ENCODE measurements around the gene APCDD1L.

DNA sequence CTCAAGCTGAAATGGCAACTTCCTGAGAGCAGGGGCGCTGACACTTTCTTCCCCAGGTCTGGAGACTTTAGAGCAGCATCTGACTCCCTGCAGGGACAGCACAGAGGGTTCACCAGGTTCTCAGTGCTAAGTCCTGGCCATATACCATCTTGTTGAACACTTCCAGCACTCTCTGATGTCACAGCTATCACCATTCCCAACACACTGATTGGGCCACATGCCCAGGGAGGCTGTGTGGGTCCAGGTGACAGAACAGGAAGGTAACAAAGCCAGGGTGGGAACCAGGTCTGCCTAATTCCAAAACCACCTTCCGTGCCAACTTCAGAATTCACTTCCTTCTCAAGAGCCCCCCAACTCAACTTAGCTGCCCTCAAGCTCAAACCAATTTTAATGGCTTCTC lies 4.3 kb downstream of the APCDD1L start:
- TF ChIP-seq CEBPB (IDR thresholded peaks at IDR 0.05) (no peak), CREB1 (IDR thresholded peaks at IDR 0.05; ENCODE audit: low read depth) (no peak), EP300 (IDR thresholded peaks at IDR 0.05; ENCODE audit: borderline replicate concordance) (no peak), NFIC (IDR thresholded peaks at IDR 0.05) (no peak)
- TF ChIP-seq, protein P1, sequence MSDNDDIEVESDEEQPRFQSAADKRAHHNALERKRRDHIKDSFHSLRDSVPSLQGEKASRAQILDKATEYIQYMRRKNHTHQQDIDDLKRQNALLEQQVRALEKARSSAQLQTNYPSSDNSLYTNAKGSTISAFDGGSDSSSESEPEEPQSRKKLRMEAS (IDR thresholded peaks at IDR 0.05) = no peak
- TF ChIP-seq, protein P2, sequence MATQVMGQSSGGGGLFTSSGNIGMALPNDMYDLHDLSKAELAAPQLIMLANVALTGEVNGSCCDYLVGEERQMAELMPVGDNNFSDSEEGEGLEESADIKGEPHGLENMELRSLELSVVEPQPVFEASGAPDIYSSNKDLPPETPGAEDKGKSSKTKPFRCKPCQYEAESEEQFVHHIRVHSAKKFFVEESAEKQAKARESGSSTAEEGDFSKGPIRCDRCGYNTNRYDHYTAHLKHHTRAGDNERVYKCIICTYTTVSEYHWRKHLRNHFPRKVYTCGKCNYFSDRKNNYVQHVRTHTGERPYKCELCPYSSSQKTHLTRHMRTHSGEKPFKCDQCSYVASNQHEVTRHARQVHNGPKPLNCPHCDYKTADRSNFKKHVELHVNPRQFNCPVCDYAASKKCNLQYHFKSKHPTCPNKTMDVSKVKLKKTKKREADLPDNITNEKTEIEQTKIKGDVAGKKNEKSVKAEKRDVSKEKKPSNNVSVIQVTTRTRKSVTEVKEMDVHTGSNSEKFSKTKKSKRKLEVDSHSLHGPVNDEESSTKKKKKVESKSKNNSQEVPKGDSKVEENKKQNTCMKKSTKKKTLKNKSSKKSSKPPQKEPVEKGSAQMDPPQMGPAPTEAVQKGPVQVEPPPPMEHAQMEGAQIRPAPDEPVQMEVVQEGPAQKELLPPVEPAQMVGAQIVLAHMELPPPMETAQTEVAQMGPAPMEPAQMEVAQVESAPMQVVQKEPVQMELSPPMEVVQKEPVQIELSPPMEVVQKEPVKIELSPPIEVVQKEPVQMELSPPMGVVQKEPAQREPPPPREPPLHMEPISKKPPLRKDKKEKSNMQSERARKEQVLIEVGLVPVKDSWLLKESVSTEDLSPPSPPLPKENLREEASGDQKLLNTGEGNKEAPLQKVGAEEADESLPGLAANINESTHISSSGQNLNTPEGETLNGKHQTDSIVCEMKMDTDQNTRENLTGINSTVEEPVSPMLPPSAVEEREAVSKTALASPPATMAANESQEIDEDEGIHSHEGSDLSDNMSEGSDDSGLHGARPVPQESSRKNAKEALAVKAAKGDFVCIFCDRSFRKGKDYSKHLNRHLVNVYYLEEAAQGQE (IDR thresholded peaks at IDR 0.05; ENCODE audit: low read depth) = no peak

All from Ishikawa (cell line).